Activated T-helper 1 cell treated with anti-CD3 and anti-CD28 coated beads, Interleukin-12 subunit alpha, Interleukin-12 subunit beta, Interleukin-2, Interleukin-4 antibody, amounts not matched to agents 30 ng/mL and 10 ng/mL and 1 ng/mL, durations not matched to agents 14 hours and 24 hours and 36 hours (primary cell): ENCODE measurements around the gene POLR1H. TPM values are rescaled to one million over a fixed set of nuclear protein-coding genes. Genes with fewer than 3 reads are reported as not detected.

Experiments
- DNase-seq: peaks from one replicate; pipeline ENCODE4 v3.0.0; 2021; ENCODE audit warnings: low spot score
- H3K27ac Mint-ChIP-seq: one replicate; pipeline ENCODE4 v1.8.0; 2021; ENCODE audit warnings: mild to moderate bottlenecking, mixed read lengths
- H3K27me3 Mint-ChIP-seq: one replicate; pipeline ENCODE4 v1.8.0; 2022; ENCODE audit warnings: mild to moderate bottlenecking, moderate library complexity, mixed read lengths; ENCODE audit not compliant: insufficient read depth
- H3K36me3 Mint-ChIP-seq: one replicate; pipeline ENCODE4 v1.8.0; 2021; ENCODE audit warnings: low read depth, mixed read lengths
- H3K4me1 Mint-ChIP-seq: one replicate; pipeline ENCODE4 v1.8.0; 2021; ENCODE audit warnings: low read depth, mixed read lengths
- H3K4me3 Mint-ChIP-seq: one replicate; pipeline ENCODE4 v1.8.0; 2021; ENCODE audit warnings: mild to moderate bottlenecking, moderate library complexity, mixed read lengths
- H3K9me3 Mint-ChIP-seq: one replicate; pipeline ENCODE4 v1.8.0; 2021; ENCODE audit warnings: mixed read lengths
- intact Hi-C: fragments of 100-400 bp; cut with micrococcal nuclease; formaldehyde crosslinking; loops from one replicate; pipeline ENCODE4 v1.15.1; 2024
- total RNA-seq: library from RNA; stranded (reverse); gene quantifications from 2 replicates; pipeline ENCODE4 v1.2.3, GENCODE V29; 2022

The POLR1H gene
- total RNA-seq, 1 donor from 2014 or later: 82.7 TPM

DNA sequence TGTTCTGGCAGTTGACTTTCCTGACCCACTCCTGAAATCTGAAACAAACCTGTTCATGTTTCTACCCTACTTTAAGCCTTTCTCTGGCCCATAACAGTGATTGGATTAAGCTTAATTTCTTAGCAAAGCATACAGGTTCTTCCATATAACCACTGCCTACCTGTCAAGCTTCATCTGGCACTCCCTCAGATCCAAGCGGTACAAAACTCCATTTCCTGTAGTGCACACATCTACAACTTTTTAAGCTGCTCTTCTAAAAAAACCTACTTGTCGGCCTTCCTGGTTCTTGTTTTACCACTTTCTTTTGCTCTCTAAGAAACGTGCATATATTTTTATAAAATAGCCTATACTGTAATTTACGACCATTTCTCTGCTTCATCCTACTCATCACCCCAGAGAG lies 5.0 kb downstream of the POLR1H start:
- H3K4me1 Mint-ChIP-seq: peaks cover 49% of the 10 kb centered on the region
- H3K27me3 Mint-ChIP-seq: peaks cover 6% of the 10 kb centered on the region
- no peak for DNase-seq
- intact Hi-C loops: loop anchor here (2.0 to 10.0 kb wide), 12 partner anchors 65 to 1201 kb away; partner anchors contain the start of genes GNL1, HLA-A, MRPS18B and PPP1R10
- peak overlapping the region; percentile 99 for H3K27ac Mint-ChIP-seq
- peaks cover 54% of the 10 kb centered on the region for H3K36me3 Mint-ChIP-seq
- peak overlapping the region; percentile 97 for H3K4me3 Mint-ChIP-seq
- no peaks in the 10 kb centered on the region for H3K9me3 Mint-ChIP-seq

DNA sequence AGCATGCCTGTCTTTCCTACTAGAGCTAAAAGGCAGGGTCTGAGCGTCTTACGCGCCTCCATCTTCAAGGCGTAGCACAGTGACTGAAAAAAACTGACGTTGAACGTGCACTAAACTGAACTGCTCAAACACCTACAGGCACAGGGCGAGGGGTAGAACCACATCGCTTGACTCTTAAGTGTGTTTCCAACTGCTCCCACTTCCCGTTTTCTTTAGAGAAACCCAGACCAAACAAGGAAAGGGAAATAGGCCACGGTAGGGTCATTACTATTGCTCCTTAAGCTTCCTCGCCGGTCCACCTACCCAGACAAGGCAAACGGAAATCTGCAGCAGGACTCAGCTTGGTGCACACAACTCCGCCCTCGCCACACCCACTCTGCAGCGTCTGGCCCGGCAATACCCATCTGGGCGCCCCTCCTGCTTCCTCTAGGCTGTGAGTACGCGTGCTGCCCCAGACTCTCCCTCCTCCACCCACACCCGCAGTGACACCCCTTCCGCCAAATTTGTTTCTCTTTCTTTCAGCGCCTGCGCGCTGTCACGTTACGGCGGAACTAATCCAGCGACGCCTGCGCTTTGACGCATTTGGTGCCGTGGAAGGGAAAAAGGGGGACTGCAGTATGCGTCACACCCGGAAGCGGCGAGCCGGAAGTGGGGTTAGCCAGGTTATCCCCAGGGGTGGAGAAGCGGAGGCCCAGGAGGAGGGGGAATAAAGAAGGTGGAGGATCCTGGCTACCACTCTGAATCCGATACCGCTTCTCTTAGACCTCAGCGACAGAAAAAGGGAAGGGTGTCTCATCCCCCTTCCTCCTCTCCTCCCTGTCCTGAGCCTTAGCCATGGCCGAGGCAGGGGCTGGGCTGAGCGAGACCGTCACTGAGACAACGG lies 5.8 kb downstream of the POLR1H start, which contains the start of gene PPP1R11:
TSS of gene PPP1R11 (plus strand) at position 622 of the 883 bp plus-strand sequence. CDS start at position 835, 213 bp downstream.
- H3K27me3 Mint-ChIP-seq: peaks cover 11% of the 10 kb centered on the region
- peak within 1 kb of the TSS; percentile 97 for H3K4me3 Mint-ChIP-seq
- peak within 1 kb of the TSS; percentile 99 for H3K27ac Mint-ChIP-seq
- peaks cover 51% of the 10 kb centered on the region for H3K36me3 Mint-ChIP-seq
- intact Hi-C loops: loop anchor here (1.0 to 10.0 kb wide), 16 partner anchors 36 to 1202 kb away; partner anchors contain the start of genes GNL1, HLA-A, MRPS18B and PPP1R10
- peak; percentile 99 for DNase-seq
- H3K9me3 Mint-ChIP-seq: no peaks in the 10 kb centered on the region
- H3K4me1 Mint-ChIP-seq: peaks cover 50% of the 10 kb centered on the region

DNA sequence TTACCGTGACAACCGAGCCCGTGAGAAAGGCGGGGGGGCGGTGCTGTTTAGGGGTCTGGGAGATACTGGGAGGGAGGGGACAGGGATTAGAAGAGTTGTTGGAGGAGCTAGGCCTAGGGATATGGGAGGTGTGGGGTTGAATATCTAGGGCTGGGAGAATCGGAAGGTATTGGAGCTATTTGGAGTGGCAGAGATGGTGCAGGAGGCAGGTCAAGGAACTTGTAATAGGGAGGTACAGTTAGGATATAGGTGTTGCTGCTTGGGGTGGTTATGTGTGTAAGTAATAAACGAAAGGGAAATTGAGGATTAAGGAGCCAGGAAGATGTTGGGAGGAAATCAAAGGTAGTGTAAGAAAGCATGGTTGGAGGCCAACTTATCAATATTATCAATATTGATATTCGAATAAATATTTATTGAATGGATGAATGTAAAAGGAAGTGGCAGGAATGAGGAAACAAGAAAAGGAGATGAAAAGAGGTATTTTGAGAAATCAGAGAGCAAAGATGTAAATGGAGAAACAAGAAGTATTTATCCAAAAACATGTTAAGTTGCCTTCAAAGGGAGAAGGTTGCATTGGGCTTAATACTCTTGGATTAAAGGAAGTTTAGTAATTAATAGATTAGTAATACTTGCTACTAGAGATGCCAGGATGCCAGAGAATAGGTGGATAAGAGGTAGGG lies 6.5 kb downstream of the POLR1H start:
- H3K36me3 Mint-ChIP-seq: peaks cover 52% of the 10 kb centered on the region
- H3K27me3 Mint-ChIP-seq: peaks cover 18% of the 10 kb centered on the region

DNA sequence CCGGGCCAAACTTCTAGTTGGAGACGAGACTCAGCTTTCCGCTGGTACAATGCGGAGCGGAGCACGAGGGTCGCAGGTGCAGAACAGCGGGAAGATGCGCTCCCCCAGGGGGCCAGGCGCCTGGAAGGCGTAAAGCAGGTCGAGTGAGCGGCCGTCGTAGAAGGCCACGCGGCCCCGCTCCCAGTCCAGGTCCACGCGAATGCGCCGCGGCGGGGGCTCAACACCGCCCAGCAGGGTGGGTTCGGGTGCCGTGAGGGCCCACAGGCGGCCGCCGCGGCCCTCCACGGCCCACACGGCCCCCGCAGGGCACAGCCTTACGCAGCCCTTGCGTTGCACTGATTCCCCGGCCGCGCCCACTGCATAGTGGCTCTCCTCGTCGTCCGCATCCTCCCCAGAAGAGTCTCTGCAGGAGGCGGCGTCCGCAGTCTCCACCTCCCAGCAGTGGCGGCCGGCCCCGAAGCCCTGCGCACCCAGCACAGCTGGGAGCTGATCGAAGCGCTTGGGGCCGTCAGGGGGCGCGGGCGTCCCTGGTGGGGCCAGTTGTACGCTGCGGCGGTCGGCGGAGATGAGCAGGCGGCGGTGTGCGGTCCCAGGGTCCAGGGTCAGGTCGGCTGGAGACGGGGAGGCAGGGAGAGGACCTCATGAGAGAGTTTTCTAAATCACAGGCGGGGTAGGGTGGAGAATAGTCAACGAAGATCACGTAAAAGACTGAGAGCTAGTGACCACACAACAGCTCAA lies 10.2 kb downstream of the POLR1H start:
- H3K9me3 Mint-ChIP-seq: no peaks in the 10 kb centered on the region
- no peak overlapping the region for H3K4me3 Mint-ChIP-seq
- H3K27me3 Mint-ChIP-seq: peaks cover 52% of the 10 kb centered on the region
- DNase-seq: no peak
- H3K4me1 Mint-ChIP-seq: peaks cover 41% of the 10 kb centered on the region
- intact Hi-C loops: no loop called here
- peaks cover 43% of the 10 kb centered on the region for H3K36me3 Mint-ChIP-seq
- no peak overlapping the region for H3K27ac Mint-ChIP-seq

More for the DNA sequence above, 6.5 kb downstream of the POLR1H start:
- Mint-ChIP-seq H3K9me3 (no peaks in the 10 kb centered on the region), H3K27ac (peak overlapping the region; percentile 99), H3K4me3 (peak overlapping the region; percentile 97), H3K4me1 (peaks cover 49% of the 10 kb centered on the region)
- intact Hi-C loops: loop anchor here (1.0 to 10.0 kb wide), 16 partner anchors 36 to 1203 kb away; partner anchors contain the start of genes GNL1, HLA-A, MRPS18B and PPP1R10
- no peak for DNase-seq

DNA sequence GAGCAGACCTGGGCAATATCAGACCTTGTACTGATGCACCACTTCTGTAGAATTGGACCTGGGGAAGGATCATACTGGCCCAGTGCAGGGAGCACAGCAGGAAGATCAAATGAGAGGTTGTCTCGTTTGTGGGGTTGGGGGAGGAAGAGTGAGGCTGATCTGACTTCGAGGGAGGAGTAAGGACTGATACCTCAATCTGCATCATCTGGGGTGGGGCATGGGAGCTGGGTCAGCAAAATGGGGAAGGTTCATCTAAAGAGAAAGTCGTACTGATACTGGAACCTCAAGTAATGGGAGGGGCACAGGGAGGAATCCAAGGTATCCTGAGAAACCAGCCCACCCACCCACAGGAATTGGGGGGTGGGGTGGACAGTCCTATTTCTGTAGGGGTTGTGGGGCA lies 10.8 kb downstream of the POLR1H start:
- H3K36me3 Mint-ChIP-seq: peaks cover 43% of the 10 kb centered on the region
- no peak for DNase-seq
- H3K27me3 Mint-ChIP-seq: peaks cover 58% of the 10 kb centered on the region
- peaks cover 45% of the 10 kb centered on the region for H3K4me1 Mint-ChIP-seq
- no peak overlapping the region for H3K27ac Mint-ChIP-seq
- H3K4me3 Mint-ChIP-seq: no peak overlapping the region
- no peaks in the 10 kb centered on the region for H3K9me3 Mint-ChIP-seq
- intact Hi-C loops: no loop called here

DNA sequence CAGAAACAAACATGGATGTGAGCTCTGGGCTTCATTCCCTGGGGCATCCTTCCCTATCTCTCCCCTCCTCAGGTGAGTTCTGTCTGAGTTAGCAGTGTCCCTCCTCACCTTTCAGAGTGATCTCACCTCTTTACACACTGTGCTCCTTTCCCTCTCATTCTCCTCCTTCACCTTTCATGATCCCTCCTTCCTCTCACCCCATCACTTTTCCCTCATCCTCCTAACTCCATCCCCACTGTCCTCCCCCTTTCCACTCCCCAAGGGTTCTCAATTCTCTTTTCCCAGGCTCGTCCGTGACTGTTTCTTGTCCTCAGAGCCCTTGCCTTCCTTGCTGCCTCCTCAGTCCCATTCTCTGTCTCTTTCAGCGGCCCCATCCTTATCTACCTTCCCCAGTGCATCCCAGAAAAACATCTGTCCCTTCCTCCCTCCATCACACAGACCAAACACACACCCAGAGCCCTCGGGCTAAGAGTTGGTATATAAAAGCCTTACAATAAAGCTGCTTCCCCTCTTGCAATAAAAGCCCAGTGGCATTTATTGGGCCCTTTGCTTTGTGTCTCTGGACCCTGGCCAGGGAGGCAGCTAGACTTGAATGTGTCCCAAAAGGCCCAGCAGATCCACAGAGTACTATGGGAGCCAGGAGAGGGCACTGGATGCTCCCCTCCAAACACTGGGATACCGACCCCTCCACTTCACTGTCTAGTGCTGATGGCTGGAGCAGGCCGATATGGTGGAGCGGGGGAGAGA lies 12.6 kb downstream of the POLR1H start:
- Mint-ChIP-seq H3K4me3 (peak overlapping the region; percentile 9), H3K27me3 (peaks cover 74% of the 10 kb centered on the region), H3K9me3 (no peaks in the 10 kb centered on the region), H3K4me1 (peaks cover 47% of the 10 kb centered on the region), H3K27ac (no peak overlapping the region), H3K36me3 (peaks cover 32% of the 10 kb centered on the region)
- DNase-seq: no peak
- intact Hi-C loops: no loop called here

DNA sequence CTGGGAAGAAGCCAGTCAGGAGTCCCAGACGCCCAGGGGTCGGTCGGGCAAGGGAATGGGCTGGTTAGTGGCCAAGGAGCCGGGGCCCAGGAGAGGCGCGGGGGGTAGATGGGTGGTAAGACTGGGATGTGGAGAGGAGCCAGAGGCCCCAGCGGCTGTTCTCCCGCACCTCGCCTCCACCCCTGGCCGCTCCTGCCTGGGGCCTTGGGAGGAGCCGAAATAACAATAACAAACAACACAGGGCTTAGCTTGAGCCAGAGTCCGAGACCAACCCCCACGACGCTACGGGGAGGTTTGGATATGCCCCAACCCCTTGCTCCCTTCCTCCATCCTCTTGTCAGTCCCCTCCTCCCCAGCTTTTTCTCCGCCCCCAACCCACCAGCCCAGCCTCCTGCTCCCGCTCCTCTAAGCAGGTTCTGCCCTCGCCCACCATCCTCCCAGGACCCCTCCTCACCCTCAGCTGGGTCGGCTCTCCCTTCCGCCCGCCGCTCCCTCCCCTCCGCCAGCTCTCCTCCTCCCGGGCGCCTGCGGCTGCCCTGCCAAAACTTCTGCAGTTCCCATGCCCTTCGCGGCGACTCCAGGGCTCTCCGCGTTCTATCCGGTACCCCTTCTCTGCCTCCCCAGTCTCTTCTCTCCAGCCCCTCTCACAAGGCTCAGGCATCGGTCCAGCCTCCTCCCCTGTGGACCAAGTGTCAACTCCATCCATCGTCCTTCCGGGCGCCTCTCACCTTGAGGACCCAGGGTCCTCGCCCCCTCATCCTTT lies 13.4 kb downstream of the POLR1H start:
- intact Hi-C loops: no loop called here

DNA sequence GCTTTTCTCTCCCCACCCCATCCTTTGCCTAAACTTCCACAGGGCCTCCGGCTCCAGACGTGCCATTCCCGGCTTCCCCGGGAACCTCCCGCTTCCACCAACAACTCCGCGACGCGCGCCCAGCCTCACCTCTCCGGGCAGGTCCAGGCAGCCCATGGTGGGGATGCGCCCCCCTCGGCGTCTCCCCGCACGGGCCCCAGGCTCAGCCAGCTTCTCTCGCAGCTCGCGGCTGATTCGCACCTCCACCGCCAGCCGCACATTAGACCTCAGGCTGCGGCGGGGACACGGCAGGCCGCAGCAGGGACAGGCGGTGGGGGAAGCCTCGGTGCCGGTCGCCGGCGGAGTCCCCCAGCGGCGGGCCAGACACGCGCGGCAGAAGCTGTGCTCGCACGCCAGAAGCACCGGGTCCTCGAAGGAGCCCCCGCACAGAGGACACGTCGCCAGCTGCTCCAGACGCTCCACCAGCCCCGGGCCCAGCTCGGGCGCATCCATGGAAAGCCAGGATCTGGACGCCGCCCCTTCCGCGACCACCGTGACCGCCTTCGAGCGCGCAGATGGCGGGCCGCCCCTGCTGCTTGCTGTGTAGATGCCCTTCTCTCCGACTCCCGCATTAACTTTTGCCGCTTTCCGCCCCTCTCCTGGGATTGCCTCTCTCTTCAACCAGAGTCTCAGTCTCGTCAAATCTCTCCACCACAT lies 14.2 kb downstream of the POLR1H start, which contains the start of gene RNF39:
TSS of gene RNF39 (minus strand) at position 676 of the 696 bp plus-strand sequence. CDS start at position 492, 184 bp downstream.
- Mint-ChIP-seq H3K4me1 (peaks cover 44% of the 10 kb centered on the region), H3K9me3 (no peaks in the 10 kb centered on the region), H3K27ac (no peak within 1 kb of the TSS), H3K27me3 (peaks cover 87% of the 10 kb centered on the region), H3K4me3 (peak within 1 kb of the TSS; percentile 40), H3K36me3 (peaks cover 17% of the 10 kb centered on the region)
- DNase-seq: no peak
- intact Hi-C loops: no loop called here

More for the DNA sequence above, 13.4 kb downstream of the POLR1H start:
- no peaks in the 10 kb centered on the region for H3K9me3 Mint-ChIP-seq
- peaks cover 24% of the 10 kb centered on the region for H3K36me3 Mint-ChIP-seq
- no peak overlapping the region for H3K4me3 Mint-ChIP-seq
- H3K27me3 Mint-ChIP-seq: peaks cover 82% of the 10 kb centered on the region
- DNase-seq: no peak
- H3K27ac Mint-ChIP-seq: no peak overlapping the region
- H3K4me1 Mint-ChIP-seq: peaks cover 47% of the 10 kb centered on the region

DNA sequence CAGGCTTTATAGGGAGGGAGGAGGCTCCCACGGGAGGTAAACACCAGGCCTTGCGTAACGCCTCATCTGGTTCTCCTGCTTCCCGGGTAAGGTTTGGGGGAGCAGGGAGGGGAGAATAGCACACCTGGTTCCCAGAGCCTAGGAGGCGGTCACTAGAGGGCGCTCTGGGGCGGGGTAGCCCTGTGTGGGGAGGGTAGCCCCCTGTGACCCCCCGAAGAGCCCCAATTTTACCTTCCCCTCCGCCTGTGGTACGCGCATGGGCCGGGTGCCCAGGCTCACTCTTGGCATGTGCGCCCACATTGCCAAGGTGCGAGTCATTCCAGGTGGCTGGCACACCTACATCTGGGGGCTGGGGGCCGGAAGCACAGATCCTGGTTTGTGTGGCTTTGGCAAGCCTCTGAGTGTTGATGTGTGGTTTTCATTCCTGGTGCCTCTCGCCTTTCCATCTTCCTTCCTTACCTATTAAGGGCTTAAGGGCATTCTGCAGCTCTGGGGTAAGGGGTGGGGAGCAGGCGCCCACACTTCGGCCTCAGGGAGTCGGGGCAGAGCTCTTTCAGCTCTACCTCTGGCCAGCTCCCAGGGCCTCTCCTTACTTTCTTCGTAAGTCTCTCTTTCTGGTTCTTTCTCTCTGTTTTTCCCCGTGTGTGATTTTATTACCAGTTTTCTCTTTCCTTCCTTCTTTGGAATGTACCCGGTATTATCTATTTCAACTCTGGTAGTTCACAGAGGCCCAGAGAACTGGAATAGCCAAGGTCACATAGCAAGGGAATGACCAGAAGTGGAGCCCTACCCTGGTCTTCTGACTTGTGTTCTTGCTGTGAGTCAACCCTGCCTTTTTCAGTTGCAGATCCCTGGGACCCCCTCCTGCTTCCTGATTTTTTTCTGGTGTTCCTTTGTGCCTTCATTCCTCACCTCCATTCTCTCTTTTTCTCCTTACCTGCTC lies 15.0 kb downstream of the POLR1H start:
- H3K9me3 Mint-ChIP-seq: no peaks in the 10 kb centered on the region
- intact Hi-C loops: no loop called here
- H3K4me3 Mint-ChIP-seq: peak overlapping the region; percentile 40
- H3K4me1 Mint-ChIP-seq: peaks cover 37% of the 10 kb centered on the region
- DNase-seq: no peak
- H3K36me3 Mint-ChIP-seq: peaks cover 13% of the 10 kb centered on the region
- H3K27ac Mint-ChIP-seq: no peak overlapping the region
- peaks cover 87% of the 10 kb centered on the region for H3K27me3 Mint-ChIP-seq

DNA sequence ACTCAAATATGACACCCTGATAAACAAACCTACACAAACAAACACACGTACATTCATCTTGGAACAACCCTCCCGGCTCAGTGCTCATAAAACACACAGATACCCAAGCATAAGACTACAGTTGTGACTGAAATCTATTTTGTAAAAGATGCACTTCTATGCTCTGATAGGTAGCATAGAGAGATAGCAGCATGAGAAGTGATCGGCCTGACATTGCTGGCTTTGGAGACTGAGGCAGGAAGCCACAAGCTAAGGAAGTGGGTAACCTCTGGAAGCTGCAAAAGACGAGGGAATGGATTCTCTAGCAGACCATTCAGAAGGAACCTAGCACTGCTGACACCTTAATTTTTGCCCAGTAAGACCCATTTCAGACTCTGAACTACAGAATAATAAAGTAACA lies 16.2 kb downstream of the POLR1H start:
- Mint-ChIP-seq H3K9me3 (no peaks in the 10 kb centered on the region), H3K27me3 (peaks cover 80% of the 10 kb centered on the region), H3K36me3 (peaks cover 7% of the 10 kb centered on the region), H3K4me1 (peaks cover 31% of the 10 kb centered on the region), H3K27ac (no peak overlapping the region), H3K4me3 (peak overlapping the region; percentile 2)
- intact Hi-C loops: no loop called here
- no peak for DNase-seq
